Esophagus muscularis mucosa (tissue), 4 donors: ENCODE measurements around the gene TPRN. TPM values are rescaled to one million over a fixed set of nuclear protein-coding genes. Genes with fewer than 3 reads are reported as not detected.

Source experiments
- DNase-seq: peaks from one replicate; pipeline ENCODE4 v3.0.0-alpha.2; 2017; ENCODE audit errors: extremely low spot score
- H3K27ac ChIP-seq, 4 donors: fragments of 200-600 bp; sonication (generic); replicated peaks in 1 of 4; 1 replicate in 3 of 4; 2 replicates in 1 of 4; pipeline ENCODE4 v1.5.1; 2016 to 2019; ENCODE audit warnings: mild to moderate bottlenecking in 1 of 4
- H3K27me3 ChIP-seq, 4 donors: fragments of 200-600 bp; sonication (generic); one replicate each; pipeline versions ENCODE4 v1.5.1 to v1.6.0; 2016 to 2019
- H3K36me3 ChIP-seq, 4 donors: fragments of 200-600 bp; sonication (generic); one replicate each; pipeline ENCODE4 v1.5.1; 2016 to 2019
- H3K4me1 ChIP-seq, 4 donors: fragments of 200-600 bp; sonication (generic); one replicate each; pipeline ENCODE4 v1.5.1; 2016 to 2019
- H3K4me3 ChIP-seq, 4 donors: fragments of 200-600 bp; sonication (generic); 1 replicate in 2 of 4; 2 replicates in 2 of 4; pipeline ENCODE4 v1.5.1; 2016 to 2019; ENCODE audit warnings: mild to moderate bottlenecking in 4 of 4, moderate library complexity in 1 of 4
- H3K9me3 ChIP-seq, 4 donors: fragments of 200-600 bp; sonication (generic); 1 replicate in 3 of 4; 2 replicates in 1 of 4; pipeline ENCODE4 v1.5.1; 2016 to 2019
- EP300 ChIP-seq: sonication (generic); formaldehyde crosslinking; IDR thresholded peaks from one replicate; pipeline ENCODE4 v1.6.1; 2017; ENCODE audit warnings: antibody characterized with exemption
- POLR2A ChIP-seq: fragments of 450-650 bp; IDR thresholded peaks from one replicate; pipeline ENCODE4 v1.6.1; 2017; ENCODE audit warnings: antibody characterized with exemption, moderate library complexity, mild to moderate bottlenecking, low read depth
- POLR2AphosphoS5 ChIP-seq, 2 donors: sonication (generic); formaldehyde crosslinking; IDR thresholded peaks; one replicate each; pipeline ENCODE4 v1.6.1; 2017; ENCODE audit warnings: antibody characterized with exemption in 2 of 2
- WGBS: methylation state at CpG from one replicate; pipeline ENCODE4 v1.1.5; 2018; 5-methylcytosine and 5-hydroxymethylcytosine counted together
- intact Hi-C: fragments of 100-400 bp; cut with DNase I; formaldehyde crosslinking; loops from one replicate; pipeline ENCODE4 v1.15.1; 2023
- total RNA-seq, 4 donors: library from RNA; depleted of rRNA; stranded (reverse); fragments of >200 nt; gene quantifications; one replicate each; pipeline versions ENCODE4 v1.1.0 to v1.2.1, GENCODE V29; 2016
- TF ChIP-seq, protein P1 (sequence below), 3 experiments: fragments of 200-600 bp in 2 of 3; fragments of 450-650 bp in 1 of 3; sonication (generic) in 2 of 3; IDR thresholded peaks; one replicate each; pipeline ENCODE4 v1.5.1; 2017 to 2019; ENCODE audit warnings: antibody characterized with exemption in 3 of 3, mild to moderate bottlenecking in 2 of 3, moderate library complexity in 1 of 3

Gene TPRN
- total RNA-seq, 4 donors from 2014 or later: 4.1 to 12.6 (median 7.7) TPM

DNA sequence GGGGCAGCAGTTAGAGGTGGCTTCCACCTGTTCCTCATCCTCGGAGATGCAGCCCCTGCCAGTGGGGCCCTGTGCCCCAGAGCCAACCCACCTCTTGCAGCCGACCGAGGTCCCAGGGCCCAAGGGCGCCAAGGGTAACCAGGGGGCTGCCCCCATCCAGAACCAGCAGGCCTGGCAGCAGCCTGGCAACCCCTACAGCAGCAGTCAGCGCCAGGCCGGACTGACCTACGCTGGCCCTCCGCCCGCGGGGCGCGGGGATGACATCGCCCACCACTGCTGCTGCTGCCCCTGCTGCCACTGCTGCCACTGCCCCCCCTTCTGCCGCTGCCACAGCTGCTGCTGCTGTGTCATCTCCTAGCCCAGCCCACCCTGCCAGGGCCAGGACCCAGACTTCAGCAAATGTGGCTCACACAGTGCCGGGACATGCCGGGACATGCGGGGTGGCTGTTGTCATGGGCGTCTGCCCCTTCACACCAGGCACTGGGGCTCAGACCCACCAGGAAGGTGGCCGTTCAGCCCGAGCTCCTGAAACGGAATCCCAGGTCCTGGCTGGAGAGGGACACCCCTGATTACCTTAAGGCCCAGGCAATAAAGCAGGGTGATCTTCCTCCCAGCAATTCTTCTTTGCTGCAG is 25.3 kb upstream of the TPRN start:
- intact Hi-C loops: loop anchor here (2.0 kb wide), 1 partner anchor 107 kb away; no protein-coding TSS in a partner anchor
- WGBS: 83% methylated on average over 9 of the region's 21 CpGs
- Histone ChIP-seq H3K27ac (no peak overlapping the region), H3K36me3 (no peaks in the 10 kb centered on the region), H3K4me3 (no peak overlapping the region), H3K9me3 (no peaks in the 10 kb centered on the region), H3K27me3 (peaks cover 0 to 44% (median 28%) of the 10 kb centered on the region in 4 donors), H3K4me1 (peaks cover 21 to 41% (median 36%) of the 10 kb centered on the region in 4 donors)
- TF ChIP-seq POLR2A (no peak), POLR2AphosphoS5 (IDR thresholded peaks at IDR 0.05) (no peak), EP300 (no peak)
- TF ChIP-seq, protein P1, sequence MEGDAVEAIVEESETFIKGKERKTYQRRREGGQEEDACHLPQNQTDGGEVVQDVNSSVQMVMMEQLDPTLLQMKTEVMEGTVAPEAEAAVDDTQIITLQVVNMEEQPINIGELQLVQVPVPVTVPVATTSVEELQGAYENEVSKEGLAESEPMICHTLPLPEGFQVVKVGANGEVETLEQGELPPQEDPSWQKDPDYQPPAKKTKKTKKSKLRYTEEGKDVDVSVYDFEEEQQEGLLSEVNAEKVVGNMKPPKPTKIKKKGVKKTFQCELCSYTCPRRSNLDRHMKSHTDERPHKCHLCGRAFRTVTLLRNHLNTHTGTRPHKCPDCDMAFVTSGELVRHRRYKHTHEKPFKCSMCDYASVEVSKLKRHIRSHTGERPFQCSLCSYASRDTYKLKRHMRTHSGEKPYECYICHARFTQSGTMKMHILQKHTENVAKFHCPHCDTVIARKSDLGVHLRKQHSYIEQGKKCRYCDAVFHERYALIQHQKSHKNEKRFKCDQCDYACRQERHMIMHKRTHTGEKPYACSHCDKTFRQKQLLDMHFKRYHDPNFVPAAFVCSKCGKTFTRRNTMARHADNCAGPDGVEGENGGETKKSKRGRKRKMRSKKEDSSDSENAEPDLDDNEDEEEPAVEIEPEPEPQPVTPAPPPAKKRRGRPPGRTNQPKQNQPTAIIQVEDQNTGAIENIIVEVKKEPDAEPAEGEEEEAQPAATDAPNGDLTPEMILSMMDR (IDR thresholded peaks at IDR 0.05): no peak
- no peak for DNase-seq

GRCh38 chr9:137224830-137225694 is 24.5 kb upstream of the TPRN start, which contains the start of gene CYSRT1:
TSS of gene CYSRT1 (plus strand) at chr9:137225174. CDS start at chr9:137225622, 448 bp downstream.
- peaks cover 0 to 36% (median 21%) of the 10 kb centered on the region in 4 donors for H3K27me3 ChIP-seq
- H3K4me3 ChIP-seq: peak within 1 kb of the TSS; percentile 72 to 87 (median 80)
- 64% methylated on average over 11 of the region's 23 CpGs for WGBS
- no peaks in the 10 kb centered on the region for H3K9me3 ChIP-seq
- peaks cover 21 to 46% (median 36%) of the 10 kb centered on the region in 4 donors for H3K4me1 ChIP-seq
- intact Hi-C loops: loop anchor here (5.0 kb wide), 1 partner anchor 38 kb away; the partner anchor contains the start of genes ANAPC2 and SSNA1
- TF ChIP-seq POLR2A (no peak), EP300 (no peak), POLR2AphosphoS5 (IDR thresholded peaks at IDR 0.05) (no peak)
- TF ChIP-seq, protein P1 (IDR thresholded peaks at IDR 0.05): no peak
- no peak for DNase-seq
- peak within 1 kb of the TSS; percentile 91 to 94 (median 92) for H3K27ac ChIP-seq
- H3K36me3 ChIP-seq: no peaks in the 10 kb centered on the region

DNA sequence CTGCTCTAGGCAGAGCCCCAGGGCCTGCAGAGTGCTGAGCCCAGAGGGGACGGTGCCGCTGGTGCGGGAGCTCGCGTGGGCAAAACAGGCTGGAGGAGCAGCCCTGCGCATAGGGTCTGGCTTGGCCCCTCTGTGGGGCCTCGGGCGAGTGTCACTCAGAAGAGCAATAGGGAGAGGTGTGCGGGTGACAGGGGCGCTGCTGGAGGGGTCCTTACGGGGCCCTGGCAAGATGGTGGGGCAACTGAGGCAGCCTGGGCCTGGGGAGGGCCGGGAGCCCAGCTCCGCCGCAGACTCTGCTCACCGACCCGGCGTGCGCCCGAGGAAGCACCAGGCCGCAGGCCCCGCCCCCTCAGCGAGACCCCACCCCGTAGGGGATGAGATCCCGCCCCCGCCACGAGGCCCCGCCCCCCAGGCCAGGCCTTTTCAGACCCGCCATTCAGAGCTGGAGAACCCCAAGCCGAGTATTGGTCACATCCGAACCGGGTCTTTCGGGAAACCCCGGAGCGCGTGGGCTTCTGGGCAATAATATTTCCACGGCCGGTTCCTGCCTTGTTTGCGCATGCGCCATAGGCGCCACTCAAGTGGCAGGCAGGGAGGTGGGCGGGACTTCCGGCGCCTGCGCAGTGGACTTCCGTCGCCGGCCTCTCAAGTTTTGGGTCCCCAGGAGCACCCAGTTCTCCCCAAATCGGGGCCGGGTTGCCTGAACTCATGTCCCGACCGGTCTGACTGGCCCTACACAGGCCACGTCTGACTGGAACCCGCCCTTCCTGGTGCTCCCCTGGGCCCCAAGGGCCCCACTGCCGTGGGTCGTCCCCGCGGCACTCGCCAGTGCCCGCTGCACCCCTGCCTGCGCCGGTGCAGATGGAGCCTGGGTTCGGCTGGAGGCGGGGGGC is 22.8 kb upstream of the TPRN start:
- Histone ChIP-seq H3K27ac (peak overlapping the region; percentile 91 to 94 (median 92)), H3K27me3 (peaks cover 0 to 19% (median 6%) of the 10 kb centered on the region in 4 donors), H3K4me1 (peaks cover 28 to 47% (median 36%) of the 10 kb centered on the region in 4 donors), H3K4me3 (peak overlapping the region; percentile 72 to 87 (median 80)), H3K9me3 (no peaks in the 10 kb centered on the region), H3K36me3 (no peaks in the 10 kb centered on the region)
- DNase-seq: peak; percentile 100
- intact Hi-C loops: loop anchor here (5.0 kb wide), 1 partner anchor 36 kb away; the partner anchor contains the start of genes ANAPC2 and SSNA1
- 2% methylated on average over 36 of the region's 63 CpGs for WGBS
- TF ChIP-seq, protein P1 (IDR thresholded peaks at IDR 0.05): peak in 1 of 3 experiments; percentile 24
- no peak for TF ChIP-seq EP300
- peak; percentile 76 to 91 for TF ChIP-seq POLR2AphosphoS5 (IDR thresholded peaks at IDR 0.05)
- TF ChIP-seq POLR2A: peak; percentile 39
